Uterus (tissue), 2 donors: ENCODE results near the gene SRRM3.
"Not testable (repeated sequence)": the region's sequence is repeated elsewhere in the genome, so short reads cannot be mapped to it uniquely, and the experiment has no call there.

Experiments used
- POLR2A ChIP-seq, 2 donors: fragments of 450-650 bp; IDR thresholded peaks; one replicate each; pipeline ENCODE4 v1.6.1; 2016; ENCODE audit warnings: antibody characterized with exemption in 2 of 2, mild to moderate bottlenecking in 1 of 2, moderate library complexity in 1 of 2
- TF ChIP-seq, protein P1 (sequence below), 4 experiments: fragments of 200-600 bp in 2 of 4; fragments of 450-650 bp in 2 of 4; sonication (generic) in 2 of 4; IDR thresholded peaks; one replicate each; pipeline ENCODE4 v1.5.1; 2016 to 2019; ENCODE audit warnings: antibody characterized with exemption in 4 of 4, mild to moderate bottlenecking in 2 of 4, moderate library complexity in 1 of 4

DNA sequence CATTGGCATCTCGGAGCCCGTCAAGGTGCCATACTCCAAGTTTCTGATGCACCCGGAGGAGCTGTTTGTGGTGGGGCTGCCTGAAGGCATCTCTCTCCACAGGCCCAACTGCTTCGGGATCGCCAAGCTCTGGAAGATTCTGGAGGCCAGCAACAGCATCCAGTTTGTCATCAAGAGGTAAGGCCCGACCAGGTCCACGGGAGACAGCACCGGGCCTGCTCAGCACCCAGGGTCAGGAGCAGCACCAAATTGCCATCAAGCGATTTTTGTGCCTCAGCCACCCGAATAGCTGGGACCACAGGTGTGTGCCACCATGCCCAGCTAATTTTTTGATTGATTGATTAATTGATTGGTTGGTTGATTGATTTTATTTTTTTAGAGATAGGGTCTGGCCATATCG is 24.7 kb upstream of the SRRM3 start:
- TF ChIP-seq POLR2A (IDR thresholded peaks at IDR 0.05) = not testable (repeated sequence)
- TF ChIP-seq, protein P1, sequence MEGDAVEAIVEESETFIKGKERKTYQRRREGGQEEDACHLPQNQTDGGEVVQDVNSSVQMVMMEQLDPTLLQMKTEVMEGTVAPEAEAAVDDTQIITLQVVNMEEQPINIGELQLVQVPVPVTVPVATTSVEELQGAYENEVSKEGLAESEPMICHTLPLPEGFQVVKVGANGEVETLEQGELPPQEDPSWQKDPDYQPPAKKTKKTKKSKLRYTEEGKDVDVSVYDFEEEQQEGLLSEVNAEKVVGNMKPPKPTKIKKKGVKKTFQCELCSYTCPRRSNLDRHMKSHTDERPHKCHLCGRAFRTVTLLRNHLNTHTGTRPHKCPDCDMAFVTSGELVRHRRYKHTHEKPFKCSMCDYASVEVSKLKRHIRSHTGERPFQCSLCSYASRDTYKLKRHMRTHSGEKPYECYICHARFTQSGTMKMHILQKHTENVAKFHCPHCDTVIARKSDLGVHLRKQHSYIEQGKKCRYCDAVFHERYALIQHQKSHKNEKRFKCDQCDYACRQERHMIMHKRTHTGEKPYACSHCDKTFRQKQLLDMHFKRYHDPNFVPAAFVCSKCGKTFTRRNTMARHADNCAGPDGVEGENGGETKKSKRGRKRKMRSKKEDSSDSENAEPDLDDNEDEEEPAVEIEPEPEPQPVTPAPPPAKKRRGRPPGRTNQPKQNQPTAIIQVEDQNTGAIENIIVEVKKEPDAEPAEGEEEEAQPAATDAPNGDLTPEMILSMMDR (IDR thresholded peaks at IDR 0.05) = not testable (repeated sequence)
